Measurements from ENCODE around the gene DEFB132.

The DEFB132 gene

GRCh38 chr20:263701-264100 lies 6.2 kb downstream of the DEFB132 start:
- H3K4me3 ChIP-seq (ENCODE audit: low read depth, low read length), result no peak overlapping the region
- no peak for TF ChIP-seq CTCF (IDR thresholded peaks at IDR 0.05; ENCODE audit: borderline replicate concordance, insufficient read depth, low read depth, low read length)

- peak; percentile 98 for TF ChIP-seq CTCF (IDR thresholded peaks at IDR 0.05; ENCODE audit: borderline replicate concordance, insufficient read depth, low read depth, low read length)
- peak overlapping the region; percentile 54 for H3K4me3 ChIP-seq (ENCODE audit: low read depth, low read length)
These were observed 9.4 kb downstream of the DEFB132 start for GRCh38 chr20:266596-267562.

GRCh38 chr20:270517-270916 lies 13.0 kb downstream of the DEFB132 start:
- no peak for TF ChIP-seq CTCF (IDR thresholded peaks at IDR 0.05; ENCODE audit: borderline replicate concordance, insufficient read depth, low read depth, low read length)
- no peak overlapping the region for H3K4me3 ChIP-seq (ENCODE audit: low read depth, low read length)

GRCh38 chr20:271069-271468 lies 13.5 kb downstream of the DEFB132 start:
- no peak for TF ChIP-seq CTCF (IDR thresholded peaks at IDR 0.05; ENCODE audit: borderline replicate concordance, insufficient read depth, low read depth, low read length)
- no peak overlapping the region for H3K4me3 ChIP-seq (ENCODE audit: low read depth, low read length)

GRCh38 chr20:271528-271927 lies 14.0 kb downstream of the DEFB132 start:
- no peak for TF ChIP-seq CTCF (IDR thresholded peaks at IDR 0.05; ENCODE audit: borderline replicate concordance, insufficient read depth, low read depth, low read length)
- H3K4me3 ChIP-seq (ENCODE audit: low read depth, low read length), result no peak overlapping the region

GRCh38 chr20:272718-273117 lies 15.2 kb downstream of the DEFB132 start:
- TF ChIP-seq CTCF (IDR thresholded peaks at IDR 0.05; ENCODE audit: borderline replicate concordance, insufficient read depth, low read depth, low read length), result no peak
- H3K4me3 ChIP-seq (ENCODE audit: low read depth, low read length), result no peak overlapping the region

- TF ChIP-seq CTCF (IDR thresholded peaks at IDR 0.05; ENCODE audit: borderline replicate concordance, insufficient read depth, low read depth, low read length), result no peak
- H3K4me3 ChIP-seq (ENCODE audit: low read depth, low read length), result no peak overlapping the region
These were observed 16.4 kb downstream of the DEFB132 start for GRCh38 chr20:273884-274283.
